ENCODE results near the gene MAP6. TPM values are rescaled to one million over a fixed set of nuclear protein-coding genes. Genes with fewer than 3 reads are reported as not detected.
A peak's percentile ranks its signal among the peaks of the same experiment; 100 is the strongest.

Gene MAP6
- total and polyA plus RNA-seq, 2 experiments from 2014 or later: 0.31 to 1.2 TPM

- TF ChIP-seq POLR2AphosphoS5 (IDR thresholded peaks at IDR 0.05; ENCODE audit: low read depth) (no peak; the same call in 1 of the 2 replicates), ZNF114 (CRISPR knock-in tag; IDR thresholded peaks at IDR 0.05) (no peak), NANOG (IDR thresholded peaks at IDR 0.05; ENCODE audit: borderline replicate concordance) (no peak), EZH2phosphoT487 (IDR thresholded peaks at IDR 0.05; ENCODE audit: unreplicated experiment) (no peak), CTCF (conservative IDR thresholded peaks at IDR 0.05; ENCODE audit: low read depth in 2 of 2) (no peak), EZH2 (IDR thresholded peaks at IDR 0.05; ENCODE audit: low read depth, unreplicated experiment) (no peak)
- TF ChIP-seq, protein P1, sequence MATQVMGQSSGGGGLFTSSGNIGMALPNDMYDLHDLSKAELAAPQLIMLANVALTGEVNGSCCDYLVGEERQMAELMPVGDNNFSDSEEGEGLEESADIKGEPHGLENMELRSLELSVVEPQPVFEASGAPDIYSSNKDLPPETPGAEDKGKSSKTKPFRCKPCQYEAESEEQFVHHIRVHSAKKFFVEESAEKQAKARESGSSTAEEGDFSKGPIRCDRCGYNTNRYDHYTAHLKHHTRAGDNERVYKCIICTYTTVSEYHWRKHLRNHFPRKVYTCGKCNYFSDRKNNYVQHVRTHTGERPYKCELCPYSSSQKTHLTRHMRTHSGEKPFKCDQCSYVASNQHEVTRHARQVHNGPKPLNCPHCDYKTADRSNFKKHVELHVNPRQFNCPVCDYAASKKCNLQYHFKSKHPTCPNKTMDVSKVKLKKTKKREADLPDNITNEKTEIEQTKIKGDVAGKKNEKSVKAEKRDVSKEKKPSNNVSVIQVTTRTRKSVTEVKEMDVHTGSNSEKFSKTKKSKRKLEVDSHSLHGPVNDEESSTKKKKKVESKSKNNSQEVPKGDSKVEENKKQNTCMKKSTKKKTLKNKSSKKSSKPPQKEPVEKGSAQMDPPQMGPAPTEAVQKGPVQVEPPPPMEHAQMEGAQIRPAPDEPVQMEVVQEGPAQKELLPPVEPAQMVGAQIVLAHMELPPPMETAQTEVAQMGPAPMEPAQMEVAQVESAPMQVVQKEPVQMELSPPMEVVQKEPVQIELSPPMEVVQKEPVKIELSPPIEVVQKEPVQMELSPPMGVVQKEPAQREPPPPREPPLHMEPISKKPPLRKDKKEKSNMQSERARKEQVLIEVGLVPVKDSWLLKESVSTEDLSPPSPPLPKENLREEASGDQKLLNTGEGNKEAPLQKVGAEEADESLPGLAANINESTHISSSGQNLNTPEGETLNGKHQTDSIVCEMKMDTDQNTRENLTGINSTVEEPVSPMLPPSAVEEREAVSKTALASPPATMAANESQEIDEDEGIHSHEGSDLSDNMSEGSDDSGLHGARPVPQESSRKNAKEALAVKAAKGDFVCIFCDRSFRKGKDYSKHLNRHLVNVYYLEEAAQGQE (IDR thresholded peaks at IDR 0.05; ENCODE audit: unreplicated experiment): no peak
These were observed 102.7 kb downstream of the MAP6 start (continued) for GRCh38 chr11:75565916-75566762.

DNA sequence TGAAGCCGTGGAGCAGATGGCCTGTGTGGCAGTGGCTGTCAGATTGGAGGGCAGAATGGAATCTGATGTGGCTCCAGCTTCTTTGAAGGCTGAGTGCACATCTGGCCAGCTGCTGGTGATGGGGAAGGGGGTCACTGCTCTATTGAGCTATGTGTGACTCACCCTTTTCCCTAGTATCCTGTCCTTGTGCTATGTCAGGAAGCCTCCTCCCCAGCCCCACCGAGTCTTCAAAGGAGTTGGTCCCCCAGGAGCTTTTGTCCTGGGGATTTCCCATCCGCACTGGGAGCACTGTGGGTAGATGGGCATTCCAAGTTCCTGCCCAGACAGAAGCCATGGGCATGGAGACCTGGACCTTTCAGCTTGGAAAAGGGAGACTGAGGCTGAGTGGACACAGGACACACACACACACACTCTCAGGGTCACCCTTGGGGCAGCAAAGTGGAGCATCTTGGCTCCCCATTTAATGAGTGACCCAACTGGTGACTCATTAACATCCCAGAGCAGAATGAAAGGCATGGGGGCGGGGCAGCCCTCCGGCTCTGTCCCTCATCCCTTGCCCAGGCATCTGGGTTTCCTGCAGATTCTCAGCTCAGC lies 103.5 kb downstream of the MAP6 start:
- Histone ChIP-seq H4K20me1 (replicated peaks; ENCODE audit: insufficient read depth) (peaks cover 34% of the 10 kb centered on the region), H3K36me3 (ENCODE audit: insufficient read depth) (peaks cover 36% of the 10 kb centered on the region), H3K4me2 (peak overlapping the region; percentile 86), H3F3A (replicated peaks; ENCODE audit: low read depth) (peaks cover 13% of the 10 kb centered on the region), H2AFZ (no peak overlapping the region), H3K4me1 (ENCODE audit: insufficient read depth) (peaks cover 36% of the 10 kb centered on the region), H3K4me3 (peak overlapping the region; percentile 98; the same call in 1 of the 2 replicates), H3K79me2 (replicated peaks; ENCODE audit: insufficient read depth) (peaks cover 70% of the 10 kb centered on the region), H3K27ac (ENCODE audit: low read depth) (peak overlapping the region; percentile 85), H3K9me2 (ENCODE audit: insufficient read depth) (no peaks in the 10 kb centered on the region), H3K27me3 (ENCODE audit: insufficient read depth) (no peaks in the 10 kb centered on the region)
- peaks cover 32% of the 10 kb centered on the region for H3K27me3 Mint-ChIP-seq (ENCODE audit: insufficient read depth, low read depth, poor library complexity)
- peaks cover 39% of the 10 kb centered on the region for H3K4me1 Mint-ChIP-seq
- DNase-seq (ENCODE audit: low spot score) (no peak), ATAC-seq (no peak)
- no peaks in the 10 kb centered on the region for H3K9me3 Mint-ChIP-seq
- peak overlapping the region; percentile 97 for H3K4me3 Mint-ChIP-seq
- peak overlapping the region; percentile 85 for H3K27ac Mint-ChIP-seq
- H3K36me3 Mint-ChIP-seq (ENCODE audit: low read depth): peaks cover 73% of the 10 kb centered on the region
- TF ChIP-seq CTCF (conservative IDR thresholded peaks at IDR 0.05; ENCODE audit: low read depth in 2 of 2): no peak
- TF ChIP-seq, protein P2, sequence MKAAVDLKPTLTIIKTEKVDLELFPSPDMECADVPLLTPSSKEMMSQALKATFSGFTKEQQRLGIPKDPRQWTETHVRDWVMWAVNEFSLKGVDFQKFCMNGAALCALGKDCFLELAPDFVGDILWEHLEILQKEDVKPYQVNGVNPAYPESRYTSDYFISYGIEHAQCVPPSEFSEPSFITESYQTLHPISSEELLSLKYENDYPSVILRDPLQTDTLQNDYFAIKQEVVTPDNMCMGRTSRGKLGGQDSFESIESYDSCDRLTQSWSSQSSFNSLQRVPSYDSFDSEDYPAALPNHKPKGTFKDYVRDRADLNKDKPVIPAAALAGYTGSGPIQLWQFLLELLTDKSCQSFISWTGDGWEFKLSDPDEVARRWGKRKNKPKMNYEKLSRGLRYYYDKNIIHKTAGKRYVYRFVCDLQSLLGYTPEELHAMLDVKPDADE (IDR thresholded peaks at IDR 0.05): no peak
